Stimulated activated CD4-positive, alpha-beta T cell treated with anti-CD3 and anti-CD28 coated beads, TNF-alpha, amount 100 ng/mL, for 24 hours (primary cell): ENCODE measurements around the gene RBMS1.
"Not testable (repeated sequence)": the region's sequence is repeated elsewhere in the genome, so short reads cannot be mapped to it uniquely, and the experiment has no call there.

Experiments
- DNase-seq, 3 experiments: peaks; one replicate each; pipeline ENCODE4 v3.0.0-alpha.2; 2020; ENCODE audit warnings: low read depth in 3 of 3

The RBMS1 gene

DNA sequence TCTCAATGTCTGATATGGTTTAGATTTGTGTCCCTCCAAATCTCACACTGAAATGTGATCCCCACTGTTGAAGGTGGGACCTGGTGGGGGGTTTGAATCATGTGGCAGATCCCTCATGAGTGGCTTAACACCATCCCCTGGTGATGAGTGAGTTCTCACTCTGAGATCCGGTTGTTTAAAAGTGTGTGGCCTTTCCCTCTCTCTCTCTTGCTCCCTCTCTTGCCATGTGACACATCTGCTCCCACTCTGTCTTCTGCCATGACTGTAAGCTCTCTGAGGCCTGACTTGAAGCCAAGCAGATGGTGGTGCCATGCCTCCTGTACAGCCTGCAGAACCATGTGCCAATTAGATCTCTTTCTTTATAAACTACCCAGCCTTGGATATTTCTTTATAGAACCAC, 108.8 kb downstream of the RBMS1 start:
- no peak for DNase-seq

DNA sequence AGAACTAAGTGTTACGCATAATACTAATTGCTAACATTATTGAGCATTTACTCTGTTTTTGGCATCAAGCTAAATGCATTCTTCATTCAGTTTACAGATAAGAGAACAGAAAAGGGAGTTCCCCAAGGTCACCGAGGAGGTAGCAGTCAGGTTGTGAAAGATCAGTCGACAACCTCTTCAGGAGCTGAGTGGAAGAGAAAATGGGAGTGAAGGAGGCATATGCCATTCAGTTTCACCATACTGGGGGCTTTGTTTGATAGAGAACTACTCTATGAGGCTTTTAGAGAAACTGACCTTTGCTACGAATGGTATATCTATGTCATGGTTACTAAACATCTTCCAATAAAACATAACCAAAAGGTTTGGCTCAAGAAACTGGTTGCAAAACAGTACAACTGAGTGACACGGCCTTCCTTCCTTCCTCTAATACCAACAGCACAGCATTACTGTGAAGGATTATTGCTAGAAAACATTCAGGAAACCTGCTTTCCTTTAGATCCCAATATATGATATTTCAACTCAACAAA, 112.1 kb downstream of the RBMS1 start:
- no peak for DNase-seq

DNA sequence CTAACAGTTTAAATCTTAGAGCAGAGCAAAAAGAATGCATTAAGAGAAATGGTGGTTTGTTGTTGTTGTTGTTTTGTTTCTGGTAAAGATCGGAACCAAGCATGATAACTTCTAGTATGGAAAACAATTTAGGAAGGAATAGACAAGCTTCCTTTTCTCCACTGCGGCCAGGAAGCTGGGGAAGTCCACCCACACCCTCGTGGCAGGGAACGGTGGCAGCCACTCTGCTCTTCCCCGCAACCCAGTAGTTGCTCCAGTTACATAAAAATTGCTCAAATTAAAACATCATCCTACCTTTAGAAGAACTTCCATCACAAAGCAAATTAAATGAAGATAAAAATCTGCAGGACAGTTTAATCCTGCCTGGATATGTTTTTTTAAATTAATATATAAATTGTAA, 113.0 kb downstream of the RBMS1 start:
- DNase-seq, result no peak

DNA sequence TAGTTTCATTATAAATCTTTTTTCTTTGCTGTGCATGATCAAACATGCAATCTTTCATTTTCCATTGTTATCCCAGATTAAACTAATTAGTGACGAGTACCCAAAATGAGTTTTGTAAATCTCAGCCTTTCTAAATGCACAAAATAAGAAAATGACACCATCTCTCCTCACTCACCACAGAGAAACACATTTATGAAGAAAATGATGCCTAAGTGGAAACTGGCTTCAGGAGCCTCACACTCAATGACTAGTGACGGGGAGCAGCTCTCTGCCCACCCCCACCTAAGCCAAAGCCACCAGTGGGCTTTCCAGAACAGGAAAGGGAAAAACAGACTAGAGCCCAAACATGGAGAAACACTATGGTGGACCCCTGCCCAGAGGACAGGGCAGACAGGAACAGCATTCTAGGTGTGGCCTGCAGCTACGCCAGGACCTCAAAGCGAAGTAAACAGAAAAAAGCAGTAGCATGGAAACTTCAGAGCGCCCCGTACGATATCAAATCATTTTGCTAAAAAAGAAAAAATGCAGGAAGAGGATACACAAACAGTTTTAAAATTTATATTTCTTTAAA, 113.5 kb downstream of the RBMS1 start:
- DNase-seq, result no peak

DNA sequence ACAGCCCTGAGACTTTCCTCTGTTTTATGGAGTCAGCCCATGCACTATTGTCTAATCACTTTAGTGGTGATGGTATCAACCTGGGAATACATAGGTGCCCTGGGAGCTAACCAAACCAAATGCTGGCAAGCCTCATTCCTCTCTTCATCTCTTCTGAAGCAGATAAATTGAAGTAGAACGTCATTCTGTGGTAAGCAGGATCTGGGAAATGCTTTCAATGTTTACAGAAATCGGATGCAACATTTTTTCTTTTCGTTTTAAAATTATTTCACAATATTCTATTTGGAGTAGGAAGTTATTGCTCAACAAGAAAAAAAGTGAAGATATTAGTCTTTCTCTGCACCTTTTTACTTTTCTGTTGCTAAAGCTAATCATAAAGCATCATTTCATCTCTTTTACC, 114.2 kb downstream of the RBMS1 start:
- no peak for DNase-seq

DNA sequence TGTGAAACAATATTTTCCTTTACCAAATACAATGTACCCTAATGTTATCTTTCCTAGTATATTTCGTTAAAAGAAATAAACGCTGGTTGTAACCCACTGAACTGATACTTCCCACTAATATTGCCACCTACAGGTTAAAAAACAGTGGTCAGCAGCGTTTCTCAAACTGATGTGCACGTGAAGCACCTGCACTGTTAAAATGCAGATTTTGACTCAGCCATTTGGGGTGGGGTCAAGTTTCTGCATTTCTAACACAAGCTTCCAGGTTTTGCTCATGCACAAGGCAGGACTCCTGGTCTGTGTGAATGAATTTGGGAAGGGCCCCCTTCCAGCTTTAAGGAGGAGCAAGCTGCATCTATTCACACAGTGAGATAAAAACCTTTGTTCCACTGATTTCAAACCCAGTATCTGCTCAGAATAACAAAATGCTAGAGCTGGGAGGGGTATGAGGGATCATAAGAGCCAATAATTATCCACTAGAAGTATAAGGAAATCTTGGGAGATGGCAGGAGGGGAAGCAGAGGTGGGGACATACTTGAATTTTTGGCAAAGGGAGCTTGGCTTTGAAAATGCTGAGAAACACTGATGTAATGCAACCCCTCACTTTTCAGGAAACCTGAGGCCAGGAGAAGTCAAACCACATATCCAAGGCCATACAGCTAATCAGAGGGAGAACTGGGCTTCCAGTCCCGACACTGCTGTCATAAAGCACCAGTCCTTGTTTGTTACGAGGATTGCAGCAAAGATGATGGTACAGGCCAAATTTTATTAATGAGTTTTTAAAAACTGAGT, 116.2 kb downstream of the RBMS1 start:
- no peak for DNase-seq

DNA sequence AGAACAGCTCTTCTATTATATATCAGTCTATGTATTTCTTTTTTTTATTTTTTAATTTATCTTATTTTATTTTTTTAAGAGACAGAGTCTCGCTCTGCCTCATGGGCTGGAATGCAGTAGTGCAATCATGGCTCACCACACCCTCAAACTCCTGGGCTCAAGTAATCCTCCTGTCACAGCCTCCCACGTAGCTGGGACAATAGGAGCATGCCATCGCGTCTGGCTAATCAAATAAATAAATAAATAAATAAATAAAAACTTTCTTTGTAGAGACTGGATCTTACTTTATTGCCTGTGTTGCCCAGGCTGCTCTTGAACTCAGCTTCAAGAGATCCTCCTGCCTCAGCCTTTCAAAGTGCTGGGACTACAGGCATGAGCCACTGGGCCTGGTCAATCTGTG, 117.0 kb downstream of the RBMS1 start:
- DNase-seq, result no peak

DNA sequence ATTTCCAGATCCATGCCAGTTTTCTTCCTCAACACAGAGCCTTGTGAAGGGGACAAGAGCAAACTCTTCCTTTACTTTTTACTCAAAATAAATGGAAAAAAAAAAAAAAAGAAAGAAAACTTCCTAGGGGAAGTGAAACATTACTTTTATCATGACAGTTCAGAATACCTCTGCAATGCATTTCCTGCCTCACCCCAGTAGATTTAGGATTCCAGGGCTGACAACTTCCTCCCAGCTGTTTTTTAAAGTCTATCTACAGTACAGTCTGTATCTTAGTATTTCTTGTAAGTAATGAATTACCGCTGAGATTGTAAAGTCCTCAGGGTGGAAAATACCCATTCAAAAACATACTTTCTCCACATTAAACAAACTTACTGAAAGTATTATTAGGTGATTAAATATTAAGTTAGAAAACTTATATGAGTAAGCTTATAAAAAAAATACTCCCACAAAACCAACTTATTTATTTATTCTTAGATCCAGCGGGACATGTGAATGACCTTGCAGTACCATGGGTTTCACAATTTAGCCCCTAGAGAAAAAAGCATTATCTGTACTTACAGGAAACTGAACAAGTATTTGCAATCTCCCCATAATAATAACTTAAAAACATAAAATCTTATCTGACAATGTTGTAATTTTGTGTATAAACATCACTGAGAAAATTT, 117.7 kb downstream of the RBMS1 start:
- DNase-seq, result no peak

DNA sequence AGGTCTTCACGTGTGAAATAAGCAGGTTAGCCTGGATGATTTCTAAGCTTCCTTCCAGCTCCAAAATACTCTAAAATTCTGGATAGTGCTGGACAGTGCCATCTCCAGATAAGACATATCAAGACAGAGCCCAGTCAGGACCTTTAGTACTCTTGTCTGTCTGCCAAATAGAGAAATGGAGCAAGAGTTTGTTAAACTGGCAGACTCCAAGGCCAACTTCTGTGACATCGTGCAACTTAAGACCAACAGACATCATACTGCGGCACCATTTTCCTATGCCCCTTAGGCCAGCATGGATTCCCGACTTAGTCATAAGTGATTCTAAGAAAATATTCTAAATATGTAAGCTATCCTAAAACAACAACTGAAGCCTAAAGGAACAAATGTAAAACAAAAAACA, 118.6 kb downstream of the RBMS1 start:
- no peak for DNase-seq

DNA sequence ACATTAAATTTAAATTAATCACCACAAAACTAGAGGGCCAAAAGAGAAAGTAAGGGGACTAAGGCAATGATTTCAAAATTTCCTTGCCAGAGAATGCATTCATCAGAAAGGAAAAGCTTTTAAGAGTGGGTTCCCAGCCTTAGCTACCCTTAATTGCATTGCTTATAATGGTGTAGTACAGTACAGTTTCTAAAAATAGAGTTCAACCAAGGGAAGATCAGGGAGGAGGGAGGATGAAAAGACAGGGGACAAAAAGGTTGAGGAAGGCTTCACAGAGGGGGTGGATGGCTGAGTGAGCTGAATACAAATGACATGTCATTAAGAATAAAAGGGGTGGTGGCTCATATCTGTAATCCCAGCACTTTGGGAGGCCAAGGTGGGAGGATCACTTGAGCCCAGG, 119.9 kb downstream of the RBMS1 start:
- DNase-seq, result no peak

DNA sequence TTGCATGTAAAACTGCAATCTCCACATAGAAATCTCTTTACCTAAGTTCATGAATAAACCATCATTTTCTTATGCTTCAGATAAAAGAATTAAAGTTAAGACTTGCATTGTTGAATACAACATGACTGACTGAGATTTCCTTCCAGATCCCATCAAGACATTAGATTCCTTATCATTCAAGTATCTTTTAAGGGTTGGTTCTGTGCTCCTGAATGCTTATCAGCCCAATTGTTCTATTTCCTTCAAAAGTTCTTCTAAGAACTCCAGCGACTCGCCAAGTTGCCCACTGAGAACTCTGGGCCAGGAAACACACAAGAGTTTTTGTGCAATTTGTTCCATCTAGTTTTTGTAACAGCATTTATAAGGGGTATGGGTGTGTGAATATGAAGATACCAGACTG, 120.3 kb downstream of the RBMS1 start:
- DNase-seq, result no peak

DNA sequence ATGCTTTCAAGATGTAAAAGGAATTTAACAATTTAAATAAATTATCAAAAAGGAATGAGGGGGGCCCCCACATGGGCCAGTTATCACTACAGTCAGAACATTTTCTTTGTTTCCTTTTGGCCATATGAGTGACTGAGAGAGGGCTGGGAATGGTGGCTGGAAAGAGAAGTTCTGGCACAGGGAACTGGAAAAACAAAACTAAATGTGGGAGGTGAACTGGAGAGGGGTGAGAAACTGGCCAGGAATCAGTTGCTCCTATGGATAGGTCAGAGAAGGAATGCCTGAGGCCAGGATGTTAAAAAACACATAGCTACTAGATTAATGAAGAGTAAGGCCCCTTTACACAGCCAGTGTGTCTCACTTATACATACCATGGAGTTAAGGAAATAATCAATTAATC, 121.0 kb downstream of the RBMS1 start:
- no peak for DNase-seq

DNA sequence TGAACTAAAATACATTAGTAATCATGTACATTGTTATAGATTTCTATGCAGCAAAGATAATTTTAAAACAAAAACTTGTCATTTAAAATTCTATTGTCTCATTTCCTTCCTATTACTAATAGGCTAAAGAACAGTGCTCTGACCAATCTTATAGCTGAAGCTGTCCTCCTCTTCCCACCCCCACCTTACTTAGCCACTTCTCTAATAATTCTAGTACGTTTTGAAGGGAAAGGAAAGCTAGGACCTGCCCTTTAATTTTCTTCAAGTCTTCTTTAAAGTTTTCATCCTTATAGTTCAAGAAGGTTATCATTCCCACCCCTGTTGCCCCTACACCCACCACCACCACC, 121.6 kb downstream of the RBMS1 start:
- no peak for DNase-seq

DNA sequence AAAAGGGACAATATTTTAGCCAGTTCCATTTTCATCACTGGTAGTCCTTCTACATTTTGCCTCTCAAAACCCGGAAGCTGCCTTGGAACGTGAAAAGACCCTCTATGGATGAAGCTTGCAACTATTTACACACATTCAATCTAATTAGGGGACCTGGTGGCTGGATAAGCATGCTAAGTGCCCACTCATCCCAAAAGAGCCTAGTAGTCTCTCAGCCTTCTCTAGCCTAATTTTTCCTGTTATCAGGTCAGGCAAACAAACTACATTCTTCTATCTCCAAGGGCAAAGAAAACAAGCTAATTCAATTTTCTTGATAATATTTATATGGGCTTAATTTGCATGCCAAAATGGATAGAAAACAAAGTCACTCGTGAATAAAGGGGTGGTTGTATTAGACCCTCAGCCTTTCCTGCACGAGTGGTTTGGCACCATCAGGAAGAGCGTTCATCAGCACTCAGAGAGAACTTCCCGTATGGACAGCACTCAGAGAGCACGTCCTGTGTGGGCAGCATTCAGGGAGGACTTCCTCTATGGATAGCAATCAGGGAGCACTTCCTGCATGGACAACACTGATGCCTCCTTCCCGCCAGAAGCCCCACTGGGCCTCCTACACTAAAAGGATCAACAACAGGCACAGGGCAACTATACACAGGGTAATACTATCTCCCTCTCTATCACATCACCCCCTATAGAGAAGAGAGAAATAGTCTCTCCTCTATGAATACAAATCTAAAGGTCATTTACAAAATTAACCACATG, 122.2 kb downstream of the RBMS1 start:
- no peak for DNase-seq

DNA sequence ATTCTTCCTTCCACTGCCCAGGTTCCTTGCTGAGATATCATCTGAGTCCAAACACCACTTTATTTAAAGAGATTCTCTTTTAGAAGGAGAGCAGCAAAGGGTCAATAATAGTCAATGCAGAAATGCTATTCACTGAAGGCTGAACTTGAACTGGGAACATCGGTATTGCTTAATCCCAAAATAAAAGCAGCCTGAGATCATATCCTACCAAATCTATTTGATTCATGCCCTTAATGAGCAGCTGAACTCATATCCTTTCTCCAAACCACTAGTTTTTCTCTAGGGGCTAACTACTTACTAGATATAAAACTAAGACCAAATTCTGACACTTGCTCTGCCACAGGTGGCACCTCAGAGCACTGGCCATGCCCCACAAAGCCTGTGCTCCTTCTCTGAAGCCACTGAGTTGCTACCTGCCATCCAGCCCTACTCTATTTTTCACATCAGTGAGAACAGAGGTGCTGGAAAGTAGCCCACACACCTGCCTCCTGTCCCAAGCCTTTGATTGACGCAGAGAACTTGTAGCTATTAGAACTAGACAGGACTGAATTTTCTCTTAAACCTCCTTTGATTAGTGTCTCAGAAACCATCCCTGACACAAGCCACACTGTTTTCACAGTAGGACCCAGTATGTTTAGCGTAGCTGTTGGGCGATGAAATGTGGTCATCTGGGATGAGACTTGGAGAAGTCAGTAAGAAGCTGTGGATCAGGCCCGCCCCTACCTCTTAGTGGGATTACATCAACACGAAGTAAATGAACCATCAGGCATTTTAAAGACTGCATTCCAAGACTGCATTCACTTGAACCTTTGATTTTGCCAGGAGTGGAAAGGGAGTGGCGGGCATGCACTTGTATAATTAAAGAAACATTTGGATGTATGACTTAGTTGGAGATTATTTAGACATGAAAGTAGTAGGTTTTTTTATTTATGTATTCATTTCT, 124.3 kb downstream of the RBMS1 start:
- DNase-seq, result no peak

DNA sequence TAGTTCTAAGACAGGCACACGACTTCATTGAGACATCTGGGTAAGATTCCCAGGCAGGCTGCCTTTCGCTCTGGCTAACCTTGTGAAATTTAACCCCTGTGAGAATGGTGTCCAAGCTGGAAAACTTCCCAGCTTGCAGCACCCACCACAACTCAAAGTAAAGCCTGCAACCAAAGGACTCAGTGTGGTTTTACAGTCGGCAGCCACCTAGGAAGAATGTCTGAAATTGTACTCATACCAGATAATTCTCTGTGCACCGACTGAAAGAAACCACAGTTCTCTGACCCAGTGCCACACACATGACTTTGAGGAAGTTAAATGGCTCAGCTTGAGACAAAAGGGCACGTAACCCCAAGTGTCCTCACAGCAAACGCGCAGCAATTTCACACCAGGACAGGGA, 125.7 kb downstream of the RBMS1 start:
- DNase-seq, result no peak

DNA sequence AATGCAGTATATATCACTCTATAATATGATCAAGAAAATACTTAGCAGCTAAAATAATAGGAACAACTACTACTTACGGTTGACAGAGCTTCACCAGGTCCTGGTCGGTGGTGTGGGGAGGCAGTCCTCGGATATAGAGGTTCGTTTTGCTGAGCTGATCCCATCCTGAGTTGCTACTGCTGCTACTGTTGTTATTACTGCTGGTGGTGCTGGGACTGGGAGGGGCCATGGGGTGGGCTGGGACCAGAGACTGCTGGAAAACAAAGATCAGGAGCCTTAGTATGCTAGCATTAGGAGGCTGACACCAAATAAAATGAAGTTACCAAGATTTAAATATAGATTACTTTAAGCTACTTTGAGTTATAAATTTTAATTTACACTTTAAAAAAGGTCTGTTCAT, 126.5 kb downstream of the RBMS1 start:
- not testable (repeated sequence) for DNase-seq

DNA sequence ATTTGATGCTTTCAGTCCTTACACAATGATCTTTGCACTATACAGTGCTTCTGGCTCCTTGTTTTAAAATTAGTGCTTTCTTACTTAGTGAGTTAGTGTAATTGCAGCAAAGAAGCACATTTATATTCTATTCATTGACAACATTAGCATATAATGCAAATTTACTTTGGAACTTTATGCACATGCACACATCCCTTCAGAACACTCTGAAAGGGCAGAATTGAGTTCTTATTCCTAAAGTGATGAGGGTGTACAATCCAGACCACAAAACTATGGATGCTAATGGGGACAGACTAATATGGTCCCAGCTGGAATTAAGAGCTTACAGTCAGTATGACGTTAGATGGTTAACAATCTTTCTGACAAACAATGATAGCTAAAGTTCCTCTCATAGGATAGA, 127.1 kb downstream of the RBMS1 start:
- no peak for DNase-seq

DNA sequence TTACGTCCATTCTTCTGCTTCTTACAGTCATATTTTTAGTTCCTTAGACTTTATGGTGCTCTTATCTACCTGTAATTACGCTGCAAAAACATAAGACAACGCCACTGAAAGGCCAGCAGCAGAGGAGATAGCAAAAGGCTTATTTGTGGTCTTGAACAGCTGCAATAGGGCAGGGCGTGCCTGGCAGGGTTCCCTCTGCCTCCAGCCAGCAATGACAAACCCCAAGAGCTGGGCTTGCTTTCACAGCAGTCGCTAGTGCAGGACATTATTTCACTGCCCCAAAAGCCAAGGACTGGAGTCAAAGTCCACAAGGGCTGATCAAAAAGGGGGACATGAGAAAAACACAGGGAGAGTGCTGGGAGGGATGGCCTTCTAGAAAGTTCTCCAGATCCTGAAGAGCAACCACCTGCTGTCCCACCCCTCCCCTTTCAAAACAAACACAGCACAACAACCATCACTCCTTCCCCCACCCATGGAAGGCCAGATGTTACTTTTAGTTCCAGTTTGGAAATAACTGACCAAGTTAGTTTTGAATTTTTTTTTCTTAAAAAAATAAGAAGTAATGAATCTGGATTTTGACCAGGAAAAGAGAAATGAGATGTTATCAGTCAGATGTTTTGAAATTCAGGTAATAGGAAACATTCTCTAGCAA, 127.8 kb downstream of the RBMS1 start:
- DNase-seq, result no peak

DNA sequence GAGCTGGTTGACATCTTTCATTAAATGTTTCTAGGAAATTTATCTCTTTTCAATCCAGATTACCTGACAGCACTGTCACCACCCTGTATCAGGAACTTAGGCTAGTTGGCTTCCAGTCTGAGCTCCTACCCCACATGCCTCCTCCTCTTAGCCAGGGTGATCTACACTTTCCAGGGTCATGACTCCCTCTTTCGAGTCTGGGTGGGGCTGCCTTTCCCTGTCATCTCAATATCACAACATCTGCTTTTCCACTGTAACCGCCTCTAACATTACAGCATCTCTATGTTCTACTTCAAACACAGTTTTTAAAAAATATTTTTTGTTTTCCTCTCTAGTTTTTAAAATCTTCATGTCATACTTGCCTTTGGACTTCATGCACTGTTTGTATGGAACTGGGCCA, 129.2 kb downstream of the RBMS1 start:
- DNase-seq, result no peak

DNA sequence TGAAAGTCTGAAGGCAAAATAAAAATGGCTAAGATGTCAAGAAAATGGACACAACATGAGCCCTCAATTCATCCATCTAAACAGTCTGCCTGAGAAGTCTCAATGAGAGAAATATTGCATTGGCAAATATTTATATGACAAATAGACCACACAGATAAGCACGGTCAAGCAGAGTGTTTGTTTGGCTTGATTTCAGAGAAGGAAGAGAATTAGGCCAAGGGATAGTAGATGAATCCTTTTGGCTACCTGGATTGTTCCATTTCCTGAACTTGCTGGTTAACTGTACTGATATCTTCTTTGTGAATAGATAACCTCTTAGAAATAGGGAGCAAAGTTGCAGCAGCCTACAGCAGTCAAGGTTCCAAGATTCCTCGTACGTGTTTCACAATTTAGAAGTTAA, 129.6 kb downstream of the RBMS1 start:
- no peak for DNase-seq
